SK-N-SH (cell line): ENCODE data around the gene NLRC5. TPM values are rescaled to one million over a fixed set of nuclear protein-coding genes. Genes with fewer than 3 reads are reported as not detected.

Source experiments
- CTCF ChIA-PET: fragments of 300-600, 350-600 bp; formaldehyde crosslinking; extraction: SDS; loops from one replicate; lab custom pipeline; 2021; lab: Yijun Ruan, JAX
- POLR2A ChIA-PET: fragments of 350-600 bp; sonication (Branson Sonifier 250); formaldehyde crosslinking; extraction: SDS; loops from one replicate; lab custom pipeline; 2020; ENCODE audit warnings: antibody characterized with exemption, inconsistent platforms; lab: Yijun Ruan, JAX
- DNase-seq: peaks from one replicate; pipeline ENCODE4 v3.0.0; 2012
- H2AFZ ChIP-seq: fragments of 200-600 bp; sonication (generic); 2 replicates; pipeline ENCODE4 v1.8.1; 2016; ENCODE audit warnings: antibody characterized with exemption, mild to moderate bottlenecking, low read depth
- H3F3A ChIP-seq: fragments of 200-600 bp; sonication (generic); replicated peaks from 2 replicates; pipeline ENCODE3; 2016; ENCODE audit warnings: antibody characterized with exemption, mild to moderate bottlenecking; ENCODE audit not compliant: insufficient read depth
- H3K27ac ChIP-seq, 2 experiments: fragments of 200-500 bp in 1 of 2; fragments of 200-600 bp in 1 of 2; sonication (Bioruptor generic) in 1 of 2; sonication (generic), shearing (Covaris generic) in 1 of 2; 2 replicates each; pipeline versions ENCODE4 v1.5.1 to v1.6.1; 2014 to 2016; ENCODE audit warnings: low read depth in 2 of 2, inconsistent platforms in 1 of 2, low read length in 1 of 2, mild to moderate bottlenecking in 1 of 2, mixed read lengths in 1 of 2
- H3K27me3 ChIP-seq: fragments of 200-600 bp; sonication (generic), shearing (Covaris generic); 2 replicates; pipeline ENCODE4 v1.6.1; 2016; ENCODE audit warnings: mixed run types; ENCODE audit not compliant: insufficient read depth
- H3K36me3 ChIP-seq, 2 experiments: fragments of 200-500 bp in 1 of 2; fragments of 200-600 bp in 1 of 2; sonication (Bioruptor generic) in 1 of 2; sonication (generic) in 1 of 2; replicated peaks in 1 of 2; 2 replicates each; pipeline versions ENCODE3 to v1.5.1; 2014 to 2016; ENCODE audit warnings: low read length in 1 of 2, mild to moderate bottlenecking in 1 of 2; ENCODE audit not compliant: insufficient read depth in 2 of 2, control insufficient read depth in 1 of 2
- H3K4me1 ChIP-seq, 2 experiments: fragments of 200-500 bp in 1 of 2; fragments of 200-600 bp in 1 of 2; sonication (Bioruptor generic) in 1 of 2; sonication (generic), shearing (Covaris generic) in 1 of 2; 2 replicates each; pipeline versions ENCODE4 v1.5.1 to v1.6.1; 2014 to 2016; ENCODE audit warnings: low read depth in 1 of 2, low read length in 1 of 2, mixed run types in 1 of 2; ENCODE audit not compliant: insufficient read depth in 2 of 2, control insufficient read depth in 1 of 2
- H3K4me2 ChIP-seq: fragments of 200-600 bp; sonication (generic), shearing (Covaris generic); 2 replicates; pipeline ENCODE4 v1.6.1; 2017; ENCODE audit warnings: mixed run types
- H3K4me3 ChIP-seq, 2 experiments: fragments of 200-500 bp in 1 of 2; fragments of 200-600 bp in 1 of 2; sonication (Bioruptor generic) in 1 of 2; sonication (generic), shearing (Covaris generic) in 1 of 2; 2 replicates each; pipeline versions ENCODE4 v1.5.1 to v1.8.1; 2014 to 2016; ENCODE audit warnings: low read depth in 2 of 2, inconsistent platforms in 1 of 2, low read length in 1 of 2, mild to moderate bottlenecking in 1 of 2, mixed read lengths in 1 of 2, moderate library complexity in 1 of 2
- H3K79me2 ChIP-seq: fragments of 200-600 bp; sonication (generic); 2 replicates; pipeline ENCODE4 v1.8.1; 2017; ENCODE audit warnings: mild to moderate bottlenecking; ENCODE audit not compliant: insufficient read depth
- H3K9ac ChIP-seq: fragments of 200-600 bp; sonication (generic); 2 replicates; pipeline ENCODE4 v1.6.1; 2017; ENCODE audit warnings: mixed run types
- H3K9me2 ChIP-seq: fragments of 200-600 bp; sonication (generic); 2 replicates; pipeline ENCODE4 v1.6.1; 2017; ENCODE audit warnings: mixed run types
- H3K9me3 ChIP-seq: fragments of 200-600 bp; sonication (generic); 2 replicates; pipeline ENCODE4 v1.6.1; 2017; ENCODE audit warnings: mixed run types, mild to moderate bottlenecking, moderate library complexity
- H4K20me1 ChIP-seq: fragments of 200-600 bp; sonication (generic); 2 replicates; pipeline ENCODE4 v1.6.1; 2017; ENCODE audit warnings: mild to moderate bottlenecking, mixed run types; ENCODE audit not compliant: insufficient read depth
- CHD2 ChIP-seq: fragments of 150-350 bp; IDR thresholded peaks from 2 replicates; pipeline ENCODE4 v1.6.1; 2018; ENCODE audit warnings: low read length; ENCODE audit not compliant: partially characterized antibody
- FOXJ3 ChIP-seq: sonication (generic); formaldehyde crosslinking; IDR thresholded peaks from 2 replicates; pipeline ENCODE4 v1.5.1; 2020; ENCODE audit warnings: mild to moderate bottlenecking, missing genetic modification reagents
- JUND ChIP-seq: IDR thresholded peaks from 2 replicates; pipeline ENCODE4 v1.4.0; 2012
- RAD21 ChIP-seq: IDR thresholded peaks from 2 replicates; pipeline ENCODE4 v1.6.1; 2012; ENCODE audit warnings: mild to moderate bottlenecking, low read length
- RFX5 ChIP-seq: IDR thresholded peaks from 2 replicates; pipeline ENCODE4 v1.6.1; 2012; ENCODE audit warnings: mild to moderate bottlenecking, improper control_type of control experiment, low read length
- SMC3 ChIP-seq: IDR thresholded peaks from 2 replicates; pipeline ENCODE4 v1.6.1; 2012; ENCODE audit warnings: low read depth, low read length, improper control_type of control experiment
- TAF1 ChIP-seq: IDR thresholded peaks from 2 replicates; pipeline ENCODE4 v1.6.1; 2012; ENCODE audit warnings: low read depth, mild to moderate bottlenecking, low read length, moderate library complexity, borderline replicate concordance
- TCF12 ChIP-seq: IDR thresholded peaks from 2 replicates; pipeline ENCODE4 v1.4.0; 2012
- TEAD4 ChIP-seq: IDR thresholded peaks from 2 replicates; pipeline ENCODE4 v1.4.0; 2012; ENCODE audit warnings: mild to moderate bottlenecking, borderline replicate concordance; ENCODE audit not compliant: insufficient read depth
- YY1 ChIP-seq: IDR thresholded peaks from 2 replicates; pipeline ENCODE4 v1.4.0; 2012; ENCODE audit warnings: low read depth, mild to moderate bottlenecking
- WGBS: methylation state at CpG from one replicate; pipeline ENCODE4 v1.1.6; 2017; ENCODE audit warnings: low lambda C conversion rate; 5-methylcytosine and 5-hydroxymethylcytosine counted together
- polyA plus RNA-seq, 3 experiments: library from polyadenylated mRNA; depleted of rRNA; stranded (reverse); fragments of >200 nt; gene quantifications; 2 replicates each; pipeline ENCODE4 v1.2.3, GENCODE V29; 2012
- TF ChIP-seq, protein P1 (sequence below): fragments of 200-600 bp; sonication (generic); IDR thresholded peaks from 2 replicates; pipeline ENCODE4 v1.6.1; 2017; ENCODE audit warnings: antibody characterized with exemption, mild to moderate bottlenecking, moderate library complexity
- TF ChIP-seq, protein P2 (sequence below): fragments of 150-350 bp; IDR thresholded peaks from 2 replicates; pipeline ENCODE4 v1.6.1; 2017; ENCODE audit warnings: antibody characterized with exemption, low read length, low read depth, borderline replicate concordance

The NLRC5 gene
- polyA plus RNA-seq, 1 of the 3 experiments (the other 2 are of a cell fraction): 6.5 TPM

DNA sequence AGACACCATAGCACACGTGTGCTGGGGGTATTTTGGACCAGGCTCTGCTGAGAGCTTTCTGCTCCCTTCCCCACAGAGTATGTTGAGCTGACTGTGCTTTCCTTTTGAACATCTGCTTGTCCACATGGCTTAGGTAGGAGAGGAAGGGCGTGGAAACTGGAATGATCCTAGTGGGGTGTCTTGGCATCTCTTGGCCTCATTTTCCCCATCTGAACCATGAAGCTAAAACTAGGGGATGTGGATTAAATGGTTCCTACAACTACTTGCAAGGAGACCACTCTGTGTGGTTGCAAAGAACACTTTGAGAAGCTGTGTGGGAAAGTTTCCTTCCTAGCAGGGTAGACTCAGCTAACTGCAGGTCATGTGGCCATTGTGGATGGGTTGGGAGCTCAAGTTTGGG, 6.7 kb upstream of the NLRC5 start:
- no peak for DNase-seq
- no peaks in the 10 kb centered on the region; a peak in 1 of 4 replicates for H3K4me1 ChIP-seq
- CTCF ChIA-PET: interaction anchor here (3.6 kb wide), 1 partner anchor 18 kb away, joined by 17 read pairs; no protein-coding TSS in a partner anchor
- no peaks in the 10 kb centered on the region for H3F3A ChIP-seq
- 73% methylated on average over 2 of the region's 2 CpGs for WGBS
- H3K27me3 ChIP-seq: no peaks in the 10 kb centered on the region
- no peaks in the 10 kb centered on the region for H3K9me3 ChIP-seq
- H3K79me2 ChIP-seq: no peaks in the 10 kb centered on the region
- no peaks in the 10 kb centered on the region for H3K9me2 ChIP-seq
- no peak overlapping the region for H2AFZ ChIP-seq
- H4K20me1 ChIP-seq: no peaks in the 10 kb centered on the region
- H3K4me2 ChIP-seq: no peak overlapping the region
- H3K36me3 ChIP-seq: no peaks in the 10 kb centered on the region
- TF ChIP-seq, protein P1, sequence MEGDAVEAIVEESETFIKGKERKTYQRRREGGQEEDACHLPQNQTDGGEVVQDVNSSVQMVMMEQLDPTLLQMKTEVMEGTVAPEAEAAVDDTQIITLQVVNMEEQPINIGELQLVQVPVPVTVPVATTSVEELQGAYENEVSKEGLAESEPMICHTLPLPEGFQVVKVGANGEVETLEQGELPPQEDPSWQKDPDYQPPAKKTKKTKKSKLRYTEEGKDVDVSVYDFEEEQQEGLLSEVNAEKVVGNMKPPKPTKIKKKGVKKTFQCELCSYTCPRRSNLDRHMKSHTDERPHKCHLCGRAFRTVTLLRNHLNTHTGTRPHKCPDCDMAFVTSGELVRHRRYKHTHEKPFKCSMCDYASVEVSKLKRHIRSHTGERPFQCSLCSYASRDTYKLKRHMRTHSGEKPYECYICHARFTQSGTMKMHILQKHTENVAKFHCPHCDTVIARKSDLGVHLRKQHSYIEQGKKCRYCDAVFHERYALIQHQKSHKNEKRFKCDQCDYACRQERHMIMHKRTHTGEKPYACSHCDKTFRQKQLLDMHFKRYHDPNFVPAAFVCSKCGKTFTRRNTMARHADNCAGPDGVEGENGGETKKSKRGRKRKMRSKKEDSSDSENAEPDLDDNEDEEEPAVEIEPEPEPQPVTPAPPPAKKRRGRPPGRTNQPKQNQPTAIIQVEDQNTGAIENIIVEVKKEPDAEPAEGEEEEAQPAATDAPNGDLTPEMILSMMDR: no peak
- no peak for TF ChIP-seq TAF1
- TF ChIP-seq CHD2: no peak
- no peak for TF ChIP-seq RFX5
- no peak for TF ChIP-seq TEAD4
- TF ChIP-seq RAD21: no peak
- TF ChIP-seq TCF12: no peak
- TF ChIP-seq YY1: no peak
- no peak for TF ChIP-seq SMC3
- TF ChIP-seq, all 33 proteins: peak for 0
- Histone ChIP-seq H3K9ac (no peak overlapping the region), H3K4me3 (no peak overlapping the region), H3K27ac (no peak overlapping the region)
- POLR2A ChIA-PET: no interaction called here

DNA sequence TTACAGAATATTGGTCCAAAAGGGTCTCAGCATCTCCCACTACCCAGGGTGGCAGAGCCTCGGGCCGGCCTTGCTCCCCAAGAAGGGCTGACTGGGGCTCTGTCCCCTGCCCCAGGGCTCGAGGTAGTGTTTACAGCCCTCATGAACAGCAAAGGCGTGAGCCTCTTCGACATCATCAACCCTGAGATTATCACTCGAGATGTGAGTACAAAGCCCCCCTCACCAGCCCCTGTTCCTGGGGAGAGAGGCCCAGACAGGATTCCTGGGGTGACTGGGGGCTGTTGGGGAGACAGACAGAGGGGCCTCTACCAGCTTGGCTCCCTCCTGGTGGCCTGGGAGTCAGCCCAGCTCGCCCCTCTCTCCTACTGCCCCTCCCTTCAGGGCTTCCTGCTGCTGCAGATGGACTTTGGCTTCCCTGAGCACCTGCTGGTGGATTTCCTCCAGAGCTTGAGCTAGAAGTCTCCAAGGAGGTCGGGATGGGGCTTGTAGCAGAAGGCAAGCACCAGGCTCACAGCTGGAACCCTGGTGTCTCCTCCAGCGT, 6.1 kb upstream of the NLRC5 start:
- no peaks in the 10 kb centered on the region for H3K27me3 ChIP-seq
- WGBS: 69% methylated on average over 5 of the region's 9 CpGs
- H3K9me3 ChIP-seq: no peaks in the 10 kb centered on the region
- POLR2A ChIA-PET: no interaction called here
- no peak overlapping the region for H3K9ac ChIP-seq
- TF ChIP-seq JUND (no peak), FOXJ3 (CRISPR knock-in tag) (no peak)
- TF ChIP-seq, protein P2, sequence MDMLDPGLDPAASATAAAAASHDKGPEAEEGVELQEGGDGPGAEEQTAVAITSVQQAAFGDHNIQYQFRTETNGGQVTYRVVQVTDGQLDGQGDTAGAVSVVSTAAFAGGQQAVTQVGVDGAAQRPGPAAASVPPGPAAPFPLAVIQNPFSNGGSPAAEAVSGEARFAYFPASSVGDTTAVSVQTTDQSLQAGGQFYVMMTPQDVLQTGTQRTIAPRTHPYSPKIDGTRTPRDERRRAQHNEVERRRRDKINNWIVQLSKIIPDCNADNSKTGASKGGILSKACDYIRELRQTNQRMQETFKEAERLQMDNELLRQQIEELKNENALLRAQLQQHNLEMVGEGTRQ: no peak
- H2AFZ ChIP-seq: no peak overlapping the region
- CTCF ChIA-PET: interaction anchor here (3.6 kb wide), 1 partner anchor 18 kb away, joined by 17 read pairs; no protein-coding TSS in a partner anchor
- no peaks in the 10 kb centered on the region for H3F3A ChIP-seq
- H3K36me3 ChIP-seq: no peaks in the 10 kb centered on the region
- H3K79me2 ChIP-seq: no peaks in the 10 kb centered on the region
- no peak overlapping the region for H3K4me2 ChIP-seq
- no peak for DNase-seq
- H3K4me1 ChIP-seq: peaks cover 0 to 2% of the 10 kb centered on the region in 2 experiments; a peak in 1 of 4 replicates
- no peaks in the 10 kb centered on the region for H4K20me1 ChIP-seq
- no peak overlapping the region for H3K27ac ChIP-seq
- no peak overlapping the region for H3K4me3 ChIP-seq
- no peaks in the 10 kb centered on the region for H3K9me2 ChIP-seq
